HT1080 (cell line): ENCODE measurements around the gene GYPE. TPM values are rescaled to one million over a fixed set of nuclear protein-coding genes. Genes with fewer than 3 reads are reported as not detected.
"Not testable (repeated sequence)": the region's sequence is repeated elsewhere in the genome, so short reads cannot be mapped to it uniquely, and the experiment has no call there.

Source experiments
- DNase-seq: peaks from one replicate; pipeline ENCODE4 v3.0.0-alpha.2; 2015; ENCODE audit warnings: low read depth
- polyA plus RNA-seq, 2 experiments: library from polyadenylated mRNA; depleted of rRNA; stranded (reverse); fragments of >200 nt; gene quantifications; 2 replicates each; pipeline ENCODE4 v1.2.3, GENCODE V29; 2015
- total RNA-seq: library from RNA; depleted of rRNA; stranded (reverse); fragments of >200 nt; shearing (Covaris generic); gene quantifications from 2 replicates; pipeline ENCODE4 v1.2.3, GENCODE V29; 2014; rRNA removed

GYPE gene
- total RNA-seq: not detected in 2 replicates
- not detected in 2 replicates for polyA plus RNA-seq (2015; cell fraction: cytosol; rRNA removed)
- not detected in 2 replicates for polyA plus RNA-seq (2015; cell fraction: nucleus; rRNA removed)

DNA sequence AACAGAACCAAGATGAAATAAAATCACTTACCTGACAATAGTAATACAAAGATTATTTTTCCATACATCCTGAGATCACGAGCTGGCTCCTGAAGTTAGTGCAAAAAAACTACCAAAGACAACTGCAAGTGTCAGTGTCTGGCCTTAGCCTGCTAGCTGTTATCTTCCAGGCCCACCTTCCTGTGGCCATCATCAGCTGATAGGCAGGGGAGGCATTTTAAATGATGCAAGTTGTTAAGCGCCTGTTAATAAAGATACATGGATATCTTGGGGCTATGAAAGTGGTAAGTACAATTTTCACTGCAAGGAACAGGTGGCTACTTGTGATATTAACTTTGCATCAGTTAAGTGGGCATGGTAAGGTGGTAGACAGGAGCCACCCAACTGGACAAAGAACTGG, at the start of gene GYPE:
Gene GYPE (minus strand): TSS at position 120 of the 400 bp plus-strand sequence. CDS start 52 bp downstream, at position 68.
- DNase-seq: not testable (repeated sequence)

DNA sequence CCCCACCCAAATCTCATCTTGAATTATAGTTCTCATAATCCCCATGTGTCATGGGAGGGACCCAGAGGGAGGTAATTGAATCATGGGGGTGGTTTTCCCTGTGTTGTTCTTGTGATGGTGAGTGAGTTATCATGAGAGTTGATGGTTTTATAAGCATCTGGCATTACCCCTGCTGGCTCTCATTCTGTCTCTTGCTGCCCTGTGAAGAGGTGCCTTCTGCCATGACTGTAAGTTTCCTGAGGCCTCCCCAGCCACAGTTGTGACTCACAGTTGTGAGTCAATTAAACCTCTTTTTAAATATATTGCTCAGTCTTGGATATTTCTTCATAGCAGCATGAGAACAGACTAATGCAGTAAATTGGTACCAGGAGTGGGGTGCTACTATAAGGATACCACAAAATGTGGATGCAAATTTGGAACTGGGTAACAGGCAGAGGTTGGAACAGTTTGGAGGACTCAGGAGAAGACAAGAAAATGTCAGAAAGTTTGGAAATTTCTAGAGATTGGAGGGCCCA, 46.2 kb upstream of the GYPE start:
- DNase-seq: not testable (repeated sequence)

DNA sequence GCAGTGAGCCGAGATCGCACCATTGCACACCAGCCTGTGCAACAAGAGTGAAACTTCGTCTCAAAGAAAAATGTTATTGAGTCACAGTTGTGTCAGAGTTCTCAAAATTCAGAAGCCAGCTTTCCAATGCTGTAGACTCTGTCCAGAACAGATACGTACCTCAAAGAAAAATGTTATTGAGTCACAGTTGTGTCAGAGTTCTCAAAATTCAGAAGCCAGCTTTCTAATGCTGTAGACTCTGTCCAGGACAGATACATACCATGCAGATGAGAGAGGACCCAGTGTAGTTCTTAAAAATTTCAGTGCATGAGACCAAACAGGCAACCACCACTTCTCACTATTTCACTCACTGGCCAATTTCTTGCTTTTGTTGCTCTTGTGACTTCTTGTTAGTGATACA, 45.6 kb upstream of the GYPE start:
- DNase-seq: not testable (repeated sequence)

DNA sequence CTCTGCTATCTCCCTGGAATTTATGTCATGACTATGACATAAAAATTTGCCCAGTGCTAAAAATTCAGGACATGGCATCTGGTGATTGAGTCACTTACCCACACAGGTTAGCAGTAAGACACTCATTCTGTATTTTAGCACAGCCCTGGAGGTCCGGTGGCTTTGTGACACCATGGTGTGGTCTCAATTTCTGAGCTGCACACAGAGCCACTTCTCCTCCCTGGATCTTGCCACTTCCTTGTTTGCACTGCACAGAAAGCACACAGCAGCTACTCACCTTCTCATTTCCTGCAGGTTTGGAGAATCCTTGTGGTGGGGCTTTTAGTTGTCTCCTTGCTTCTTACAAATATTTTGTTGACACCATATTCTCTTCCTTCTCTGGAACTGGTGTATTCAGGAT, 44.8 kb upstream of the GYPE start:
- DNase-seq: not testable (repeated sequence)

DNA sequence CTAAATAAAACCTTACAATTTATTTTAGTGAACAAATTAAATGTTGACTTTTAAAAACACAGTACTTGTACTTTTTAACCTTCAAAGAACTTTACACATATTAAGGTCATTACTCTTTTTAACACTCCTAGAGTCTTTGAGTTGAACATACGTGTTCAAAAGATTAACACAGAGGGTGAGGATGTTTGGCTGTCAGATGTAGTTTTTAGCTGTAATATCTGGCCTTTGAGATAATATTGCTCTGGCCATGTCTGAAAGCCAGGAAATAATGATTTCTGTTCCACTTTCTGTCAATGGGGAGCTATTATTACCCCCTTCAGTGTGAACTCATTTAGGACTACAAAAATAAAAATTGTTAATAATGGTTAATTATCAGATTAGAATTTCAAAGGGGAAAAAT, 42.1 kb upstream of the GYPE start:
- DNase-seq: not testable (repeated sequence)

DNA sequence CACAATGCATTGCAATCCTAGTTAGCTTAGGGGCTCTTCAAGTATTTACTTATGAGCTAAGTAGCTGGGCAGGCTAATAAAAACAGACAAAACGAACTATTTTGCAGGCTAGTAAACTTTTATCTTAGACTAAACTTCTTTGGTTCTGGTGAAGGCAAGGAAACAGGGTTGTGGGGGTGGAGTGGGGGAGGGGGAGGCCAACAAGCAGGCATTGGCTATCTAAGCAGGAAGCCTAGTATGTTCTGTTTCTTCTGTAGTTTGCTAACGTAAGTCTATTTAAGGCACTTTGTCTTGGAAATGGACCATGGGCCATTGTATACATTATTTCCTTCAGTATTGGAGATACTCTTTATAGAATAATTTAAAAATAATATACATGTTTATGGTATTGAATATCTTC, 35.3 kb upstream of the GYPE start:
- DNase-seq: not testable (repeated sequence)

DNA sequence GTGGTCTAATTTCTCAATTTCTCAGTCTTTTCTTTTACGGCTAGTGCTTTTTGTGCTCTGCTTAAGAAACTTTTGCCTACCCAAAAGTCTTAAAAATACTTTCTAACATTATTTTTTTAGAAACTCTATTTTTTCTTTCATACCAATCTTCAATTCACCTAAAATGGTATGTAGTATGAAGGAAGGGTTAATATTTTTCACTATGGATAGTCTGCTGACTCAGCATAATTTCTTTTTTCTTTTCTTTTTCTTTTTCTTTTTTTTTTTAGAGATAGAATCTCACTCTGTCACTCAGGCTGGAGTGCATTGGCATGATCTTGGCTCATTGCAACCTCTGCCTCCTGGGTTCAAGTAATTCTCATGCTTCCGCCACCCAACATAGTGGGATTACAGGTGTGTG, 34.2 kb upstream of the GYPE start:
- no peak for DNase-seq

DNA sequence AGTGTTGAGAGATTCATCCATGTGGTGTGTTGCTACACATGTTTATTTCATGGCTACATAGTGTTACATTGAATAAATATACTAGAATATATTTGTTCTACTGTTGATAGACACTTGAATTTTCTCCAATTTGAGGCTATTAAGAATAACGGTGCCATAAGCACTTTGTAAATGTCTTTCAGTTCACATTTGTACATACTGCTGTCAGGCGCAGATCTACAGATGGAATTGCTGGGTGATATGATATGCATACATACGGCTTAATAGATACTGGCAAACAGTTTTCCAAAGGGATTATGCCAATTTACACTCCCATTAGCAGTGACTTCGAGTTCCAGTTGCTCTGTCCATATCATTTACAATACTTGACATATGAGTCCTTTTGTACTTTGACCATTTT, 33.5 kb upstream of the GYPE start:
- DNase-seq: not testable (repeated sequence)

DNA sequence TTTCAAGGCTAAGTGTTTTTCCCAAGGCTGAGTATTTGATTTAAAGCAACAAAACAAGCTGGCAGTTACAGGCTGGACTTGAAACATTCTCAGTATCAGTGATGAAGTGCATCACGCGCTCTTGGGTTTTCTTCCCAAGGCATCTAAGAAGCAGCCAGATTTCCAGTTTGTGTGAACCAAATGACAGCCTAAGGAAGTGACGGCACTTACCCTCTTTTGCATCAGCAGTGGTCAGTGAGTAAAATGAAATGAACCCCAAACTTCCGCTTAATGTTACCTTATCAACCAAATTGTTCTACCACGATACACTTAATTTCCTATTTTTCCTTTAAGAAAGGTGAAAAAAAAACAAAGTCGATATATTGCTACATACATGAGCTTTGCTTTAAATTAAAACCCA, 15.8 kb upstream of the GYPE start:
- peak; percentile 5 for DNase-seq

DNA sequence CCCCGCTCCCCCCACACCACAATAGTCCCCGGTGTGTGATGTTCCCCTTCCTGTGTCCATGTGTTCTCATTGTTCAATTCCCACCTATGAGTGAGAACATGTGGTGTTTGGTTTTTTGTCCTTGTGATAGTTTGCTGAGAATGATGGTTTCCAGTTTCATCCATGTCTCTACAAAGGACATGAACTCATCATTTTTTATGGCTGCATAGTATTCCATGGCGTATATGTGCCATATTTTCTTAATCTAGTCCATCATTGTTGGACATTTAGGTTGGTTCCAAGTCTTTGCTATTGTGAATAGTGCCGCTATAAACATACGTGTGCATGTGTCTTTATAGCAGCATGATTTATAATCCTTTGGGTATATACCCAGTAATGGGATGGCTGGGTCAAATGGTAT, 11.1 kb upstream of the GYPE start:
- not testable (repeated sequence) for DNase-seq

DNA sequence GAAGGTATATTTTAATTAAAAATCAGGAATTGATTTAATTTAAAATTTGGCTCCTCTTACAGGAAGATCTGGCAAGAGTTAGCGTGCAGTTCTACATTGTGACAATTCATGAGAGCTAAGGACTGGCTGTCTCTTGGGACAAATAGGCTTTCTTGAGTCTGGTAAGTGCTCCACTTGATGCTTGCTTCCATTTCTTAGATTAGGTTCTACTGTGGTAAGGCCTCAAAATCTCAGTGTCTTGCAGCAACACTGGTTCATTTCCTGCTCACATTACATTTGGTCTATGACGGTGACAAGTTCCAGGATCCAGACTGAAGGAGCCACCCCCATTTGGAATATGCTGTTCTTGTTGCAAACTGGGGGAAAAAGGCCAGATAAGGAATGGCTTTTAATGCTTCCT, 7.1 kb upstream of the GYPE start:
- not testable (repeated sequence) for DNase-seq

DNA sequence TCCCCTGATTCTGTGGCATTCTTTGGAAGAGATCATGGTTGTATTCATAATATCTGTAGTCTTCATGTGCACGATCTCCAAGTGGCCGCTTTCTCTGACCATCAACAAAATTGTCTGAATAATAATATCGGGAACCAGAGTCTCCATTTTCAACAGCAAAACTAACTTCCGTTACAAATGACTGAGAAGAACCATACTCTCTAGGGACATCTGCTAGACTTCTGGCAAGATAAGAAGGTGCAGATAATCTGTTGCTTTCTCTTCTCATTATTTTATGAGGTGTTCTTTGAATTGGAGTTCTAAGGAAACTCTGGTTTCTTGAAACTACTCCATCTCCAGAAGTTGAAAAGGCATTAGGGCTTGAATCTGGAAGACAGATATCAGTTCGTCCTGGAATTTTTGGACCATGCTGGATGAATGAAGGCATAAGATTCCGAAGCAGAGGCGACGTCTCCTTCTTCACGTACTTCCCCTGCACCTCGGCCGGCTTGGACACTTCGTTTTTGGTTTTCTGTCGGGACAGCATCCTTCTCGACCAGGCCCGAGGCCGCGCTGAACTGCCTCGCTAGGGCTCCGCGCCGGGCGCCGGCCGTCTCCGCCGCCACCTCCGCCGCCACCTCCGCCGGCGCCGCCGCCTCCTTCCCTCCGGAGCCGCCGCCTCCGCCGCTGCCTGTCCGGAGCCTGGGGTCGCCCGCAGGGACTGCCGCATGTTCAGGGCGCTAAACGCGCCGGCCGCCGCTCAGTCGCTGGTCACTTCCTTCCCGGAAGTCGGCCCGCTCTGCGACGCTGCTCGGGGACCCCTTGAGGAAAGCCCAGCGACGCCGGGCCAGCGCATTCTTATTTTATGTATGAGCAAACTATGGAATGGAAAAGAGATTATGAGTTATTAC, 6.4 kb upstream of the GYPE start:
- DNase-seq: not testable (repeated sequence)

DNA sequence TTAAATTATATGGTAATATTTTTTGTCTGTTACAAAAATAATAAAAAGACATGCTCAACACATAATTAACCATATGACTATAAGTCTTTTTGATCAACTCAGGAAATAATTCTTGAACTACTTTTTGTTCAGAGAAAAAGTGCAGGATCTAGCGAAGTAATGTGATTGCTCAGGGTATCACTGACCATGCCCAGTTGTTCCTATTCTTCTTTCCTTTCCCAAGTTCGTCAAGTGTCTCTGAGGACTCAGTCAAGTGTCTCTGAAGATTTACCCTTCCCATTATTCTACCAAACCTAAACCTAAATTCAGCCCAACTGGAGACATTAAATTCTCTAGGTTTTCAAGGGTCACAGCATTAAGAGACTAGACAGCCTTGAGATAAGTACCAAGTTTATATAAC, 5.5 kb upstream of the GYPE start:
- DNase-seq: not testable (repeated sequence)

DNA sequence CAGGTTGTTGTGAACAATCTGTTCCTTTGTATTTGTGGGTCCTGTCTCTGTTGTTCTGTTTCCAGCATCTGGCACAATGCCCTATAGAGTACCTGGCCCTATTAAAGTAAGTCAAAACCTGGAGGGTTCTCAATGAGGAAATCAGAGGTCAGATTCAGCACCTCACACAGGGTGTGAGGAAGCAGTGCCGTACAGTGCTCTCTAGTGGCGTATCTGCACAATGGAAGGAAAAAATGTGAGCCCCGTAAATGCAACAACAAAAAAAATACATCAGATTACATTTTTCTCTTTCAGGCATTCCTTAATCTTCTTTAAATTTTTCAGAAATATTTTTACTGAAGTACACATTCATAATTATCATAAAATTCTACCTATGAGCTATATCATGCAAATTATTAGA, 2.5 kb upstream of the GYPE start:
- not testable (repeated sequence) for DNase-seq

DNA sequence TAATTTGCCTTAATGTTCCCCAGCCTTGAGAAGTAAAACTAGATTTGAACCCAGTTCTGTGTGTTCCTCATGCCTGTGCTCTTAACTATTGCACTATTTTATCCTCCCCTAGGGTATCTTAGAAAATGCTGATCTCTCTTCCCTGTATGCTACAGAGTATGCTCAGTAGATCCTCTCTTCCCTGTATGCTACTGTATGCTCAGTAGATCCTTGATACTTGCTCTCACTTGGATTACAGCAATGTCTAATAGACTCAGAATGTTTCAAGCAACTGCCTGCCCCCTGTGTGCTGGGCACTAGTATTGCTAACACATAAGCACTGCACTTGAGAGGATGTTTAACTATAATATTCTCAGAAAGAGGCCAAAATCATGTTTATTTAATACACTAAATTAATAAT, 928 bp downstream of the GYPE start:
- DNase-seq: not testable (repeated sequence)

DNA sequence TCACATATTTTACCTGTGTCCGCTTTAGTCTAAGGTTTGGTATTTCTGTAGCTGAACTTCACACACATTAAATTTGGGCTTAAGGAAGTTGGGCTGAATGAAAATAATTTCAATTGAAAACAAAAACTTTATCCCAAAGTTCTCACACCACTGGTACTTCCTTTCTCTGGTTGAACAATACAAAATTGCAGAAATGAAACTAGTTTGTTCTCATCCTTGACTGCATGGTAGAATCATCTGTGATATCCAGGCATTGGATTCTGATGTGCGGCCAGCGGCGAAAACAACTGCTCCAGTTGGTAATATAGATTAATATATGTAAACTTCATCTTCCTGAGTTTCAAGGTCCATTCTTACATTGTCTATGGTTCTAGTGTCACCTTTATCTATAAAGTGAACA, 15.0 kb downstream of the GYPE start:
- DNase-seq: not testable (repeated sequence)

DNA sequence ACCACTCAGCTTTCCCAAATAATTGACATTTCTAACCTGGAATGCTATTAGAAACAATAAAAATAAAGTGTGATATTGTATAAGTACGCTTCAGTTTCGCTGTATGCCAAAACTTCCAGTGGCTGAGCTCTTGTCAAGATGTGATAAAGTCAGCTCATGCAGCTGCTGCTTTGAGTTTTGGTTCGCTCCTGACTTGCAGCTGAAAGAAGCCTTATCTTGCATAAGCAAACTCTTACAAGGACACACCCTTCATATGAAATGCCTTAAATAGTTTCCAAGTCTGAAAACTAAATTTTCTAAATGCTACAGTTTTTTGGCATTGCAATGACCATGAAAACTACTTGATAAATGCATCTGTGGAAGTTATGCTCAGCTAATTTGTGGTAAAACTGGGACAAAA, 17.2 kb downstream of the GYPE start:
- not testable (repeated sequence) for DNase-seq

DNA sequence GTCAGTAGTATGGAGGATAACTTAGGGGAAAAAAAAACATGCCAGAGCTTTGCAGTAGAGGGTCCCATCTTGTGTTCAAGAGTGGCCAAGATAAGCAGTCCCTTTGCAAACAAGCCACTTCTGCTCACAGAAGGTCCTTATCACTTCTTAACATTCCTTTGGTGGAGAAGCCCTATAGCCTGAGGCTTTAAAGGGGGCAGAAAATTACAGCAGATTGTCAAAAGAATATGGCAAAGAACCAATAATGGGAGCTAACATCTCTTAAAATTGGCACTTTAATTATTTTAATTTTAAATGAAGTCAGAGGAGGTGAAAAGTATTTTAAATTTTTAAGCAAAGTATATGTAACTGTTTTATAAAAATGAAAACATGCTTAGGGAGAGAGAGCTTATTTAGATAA, 20.4 kb downstream of the GYPE start:
- not testable (repeated sequence) for DNase-seq

DNA sequence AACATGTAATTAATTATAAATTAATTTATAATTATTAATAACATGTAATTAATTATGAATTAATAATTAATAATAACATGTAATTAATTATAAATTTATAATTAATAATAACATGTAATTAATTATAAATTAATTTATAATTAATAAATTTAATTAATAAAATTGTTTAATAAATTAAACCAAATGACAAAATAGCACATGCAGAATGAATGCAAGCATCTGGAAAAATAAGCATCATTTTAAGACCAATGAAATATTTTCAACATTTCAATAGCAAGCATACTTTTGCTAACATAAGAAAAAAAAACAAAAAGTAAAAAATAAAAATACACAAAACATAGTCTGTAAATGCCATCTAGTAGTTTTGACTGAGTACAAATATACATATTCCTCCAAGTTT, 21.8 kb downstream of the GYPE start:
- DNase-seq: no peak

DNA sequence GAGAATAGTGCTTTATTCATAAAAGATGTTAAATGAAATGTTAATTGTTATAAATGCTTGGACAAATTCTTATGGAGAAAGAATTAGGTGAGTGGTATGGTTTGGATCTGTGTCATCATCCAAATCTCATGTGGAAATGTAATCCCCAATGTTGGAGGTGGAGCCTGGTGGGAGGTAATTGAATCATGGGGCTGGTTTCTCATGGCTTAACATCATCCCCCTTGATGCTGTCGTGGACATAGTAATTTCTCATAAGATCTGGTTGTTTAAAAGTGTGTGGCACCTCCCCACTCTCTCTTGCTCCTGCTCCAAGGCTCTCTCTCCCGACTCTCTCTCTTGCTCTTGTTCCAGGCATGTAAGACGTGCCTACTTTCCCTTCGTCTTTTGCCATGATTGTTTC, 22.5 kb downstream of the GYPE start:
- DNase-seq: no peak

DNA sequence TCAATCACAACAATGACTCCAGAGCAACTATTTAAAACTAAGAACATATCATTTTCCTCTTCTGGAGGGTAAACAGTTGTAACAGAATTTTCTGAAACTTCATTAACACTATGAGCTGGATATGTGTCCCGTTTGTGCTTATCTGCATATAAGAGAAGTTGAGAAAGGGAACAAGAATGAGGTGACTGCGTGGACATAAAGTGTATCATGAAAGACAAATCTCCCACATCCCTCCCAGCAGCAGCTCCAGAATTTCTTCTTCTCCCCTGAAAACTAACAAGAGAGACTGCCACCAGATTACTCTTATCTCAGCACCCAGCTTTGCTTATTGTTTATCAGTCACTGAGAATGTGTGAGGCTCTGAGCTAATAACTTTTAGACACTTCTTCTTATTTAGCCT, 25.8 kb downstream of the GYPE start:
- not testable (repeated sequence) for DNase-seq

DNA sequence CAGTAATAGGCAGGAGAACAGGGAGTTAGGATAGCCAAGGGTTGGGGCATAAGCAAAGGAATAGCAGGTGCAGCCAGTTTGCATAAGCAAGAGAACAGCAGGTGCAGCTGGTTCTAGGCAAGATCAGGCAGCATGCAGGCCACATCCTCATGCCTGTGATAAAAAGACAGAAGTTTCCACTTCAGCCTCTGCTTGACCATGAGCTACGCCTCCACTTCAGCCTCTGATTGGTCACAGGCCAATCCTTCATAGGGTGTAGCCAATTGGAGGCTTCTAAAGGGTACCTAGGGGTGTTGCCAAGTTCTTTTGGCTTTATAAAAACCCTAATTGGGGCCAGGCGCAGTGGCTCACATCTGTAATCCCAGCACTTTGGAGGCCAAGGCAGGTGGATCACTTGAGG, 30.0 kb downstream of the GYPE start:
- not testable (repeated sequence) for DNase-seq
